Epidermal melanocyte (primary cell): ENCODE data around the gene MRPS23.

ENCODE experiments used
- DNase-seq: peaks from one replicate; pipeline ENCODE4 v3.0.0; 2011; ENCODE audit warnings: low spot score; ENCODE audit not compliant: insufficient read length

The MRPS23 gene

GRCh38 chr17:57849874-57850754 is at the start of gene MRPS23:
Gene MRPS23 (minus strand): TSS chr17:57850044. CDS start chr17:57850010, 34 bp downstream.
- peak; percentile 81 for DNase-seq

GRCh38 chr17:57899391-57899790 is 49.5 kb upstream of the MRPS23 start:
- no peak for DNase-seq

GRCh38 chr17:57898487-57899311 is 48.9 kb upstream of the MRPS23 start:
- peak; percentile 84 for DNase-seq

- no peak for DNase-seq
These were observed 45.7 kb upstream of the MRPS23 start for GRCh38 chr17:57895382-57896060.

DNA sequence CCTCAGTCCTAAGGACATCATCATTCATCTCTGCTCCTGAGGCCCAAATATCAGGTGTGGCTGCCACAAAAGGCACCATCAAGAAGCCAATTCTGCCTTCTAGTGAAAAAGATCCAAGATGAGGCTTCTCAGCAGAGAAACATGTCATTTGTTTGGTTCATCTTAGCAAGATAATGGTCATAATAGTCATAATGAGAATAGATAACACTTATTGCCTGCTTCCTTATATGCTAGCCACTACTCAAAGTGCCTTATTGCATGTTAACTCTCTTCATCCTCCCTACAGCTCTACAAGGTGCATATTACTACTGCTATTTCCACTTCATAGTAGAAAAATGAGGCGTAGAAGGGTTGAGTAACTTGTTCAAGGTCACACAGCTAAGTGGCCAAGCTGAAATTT is 45.0 kb upstream of the MRPS23 start:
- no peak for DNase-seq

- DNase-seq: peak; percentile 86
These were observed 43.2 kb upstream of the MRPS23 start for GRCh38 chr17:57892820-57893595.

DNA sequence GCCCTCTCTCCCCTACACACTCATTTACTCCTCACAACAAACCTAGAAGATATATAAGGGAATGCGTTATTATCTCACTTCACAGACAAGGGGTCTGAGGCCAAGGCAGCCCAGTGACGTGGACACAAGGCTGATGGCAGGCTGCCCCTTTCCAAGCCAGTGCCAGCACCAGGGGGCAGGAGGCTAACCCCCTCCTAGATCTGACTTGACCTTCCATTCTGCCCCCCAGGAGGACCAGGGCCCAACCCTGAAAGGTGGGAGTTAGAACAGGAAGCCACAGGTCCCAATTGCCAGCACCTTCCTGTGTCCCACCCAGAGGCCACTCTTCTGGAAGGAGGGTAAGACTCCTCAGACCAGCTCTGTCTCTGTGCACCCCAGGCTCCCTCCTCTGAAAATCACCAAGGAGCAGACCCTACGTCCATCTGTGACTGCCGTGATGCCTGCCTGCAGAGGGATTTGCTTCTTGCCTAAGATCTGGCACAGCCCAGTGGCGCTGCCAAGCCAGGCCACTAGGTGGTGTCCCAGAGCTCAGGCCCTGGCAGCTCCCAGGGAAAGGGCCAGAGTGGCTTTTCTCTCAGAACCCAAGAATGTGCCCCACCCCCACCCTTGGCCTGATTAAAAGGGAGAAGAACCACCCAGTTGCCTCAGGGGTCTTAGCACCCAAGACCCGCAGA is 42.4 kb upstream of the MRPS23 start:
- peak; percentile 95 for DNase-seq

- peak; percentile 3 for DNase-seq
These were observed 41.0 kb upstream of the MRPS23 start for GRCh38 chr17:57890857-57891232.

- DNase-seq: peak; percentile 24
These were observed 40.3 kb upstream of the MRPS23 start for GRCh38 chr17:57889892-57890856.

GRCh38 chr17:57889252-57889651 is 39.4 kb upstream of the MRPS23 start:
- peak; percentile 14 for DNase-seq

DNA sequence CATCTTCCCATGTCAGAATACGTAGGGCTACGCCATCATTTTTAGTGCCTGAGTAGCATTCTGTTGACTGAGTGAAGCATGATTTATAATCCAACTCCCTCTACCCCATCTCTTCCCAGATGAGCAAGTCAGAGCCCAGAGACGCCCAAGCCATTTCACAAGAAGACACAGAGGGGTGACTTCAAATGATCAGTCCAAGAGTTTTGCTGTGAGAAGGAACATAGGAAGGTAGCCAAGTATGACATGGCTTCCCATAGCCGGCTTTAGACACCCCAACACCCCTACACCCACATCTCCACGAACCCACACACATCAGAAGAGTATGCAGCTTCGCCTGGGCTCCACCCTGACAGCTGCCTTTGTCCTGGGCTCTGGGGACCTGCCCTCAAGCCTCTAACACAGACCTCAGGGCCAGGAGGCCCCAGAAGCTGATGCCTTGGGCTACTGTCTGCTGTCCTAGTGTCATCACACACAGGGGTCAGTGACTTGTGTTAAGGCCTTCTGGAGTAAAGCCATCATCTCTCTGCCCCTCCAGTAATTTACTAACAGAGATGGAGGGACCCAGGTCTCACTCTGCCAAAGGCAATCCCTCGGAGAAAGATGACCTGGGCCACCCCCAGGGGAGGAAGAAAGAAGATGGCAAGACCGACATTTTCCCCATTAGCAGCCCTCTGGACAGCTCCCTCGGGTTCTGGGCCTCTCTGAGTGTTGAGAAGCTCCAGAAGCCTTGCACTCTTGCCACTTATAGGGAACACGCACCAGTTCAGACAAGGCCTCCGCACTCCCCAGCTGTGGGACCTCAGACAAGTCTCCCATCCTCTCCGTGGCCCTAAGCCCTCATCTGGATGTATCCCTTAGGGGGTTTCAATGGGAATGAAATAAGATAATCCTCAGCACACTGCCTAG is 38.7 kb upstream of the MRPS23 start:
- no peak for DNase-seq

DNA sequence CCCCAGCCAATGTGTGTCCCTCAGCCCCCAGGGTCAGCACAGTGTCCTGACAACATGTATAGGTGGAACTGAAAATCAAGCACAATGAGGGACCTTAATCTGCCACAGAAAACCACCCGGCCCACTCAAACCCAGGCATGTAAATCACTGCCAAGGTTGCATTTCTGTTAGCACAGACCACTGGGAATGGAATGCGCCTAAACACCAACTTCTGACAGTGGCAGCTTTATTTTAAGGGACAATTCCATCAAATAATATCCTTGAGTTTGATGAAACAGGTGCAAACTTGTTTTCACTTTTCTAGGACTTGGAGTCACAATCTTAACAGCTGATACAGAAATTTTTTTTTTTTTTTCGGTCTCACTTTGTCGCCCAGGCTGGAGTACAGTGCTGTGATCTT is 37.3 kb upstream of the MRPS23 start:
- no peak for DNase-seq

GRCh38 chr17:57886020-57886419 is 36.2 kb upstream of the MRPS23 start:
- DNase-seq: no peak

GRCh38 chr17:57885148-57885915 is 35.5 kb upstream of the MRPS23 start:
- DNase-seq: no peak

- no peak for DNase-seq
These were observed 32.0 kb upstream of the MRPS23 start for GRCh38 chr17:57881783-57882351.

DNA sequence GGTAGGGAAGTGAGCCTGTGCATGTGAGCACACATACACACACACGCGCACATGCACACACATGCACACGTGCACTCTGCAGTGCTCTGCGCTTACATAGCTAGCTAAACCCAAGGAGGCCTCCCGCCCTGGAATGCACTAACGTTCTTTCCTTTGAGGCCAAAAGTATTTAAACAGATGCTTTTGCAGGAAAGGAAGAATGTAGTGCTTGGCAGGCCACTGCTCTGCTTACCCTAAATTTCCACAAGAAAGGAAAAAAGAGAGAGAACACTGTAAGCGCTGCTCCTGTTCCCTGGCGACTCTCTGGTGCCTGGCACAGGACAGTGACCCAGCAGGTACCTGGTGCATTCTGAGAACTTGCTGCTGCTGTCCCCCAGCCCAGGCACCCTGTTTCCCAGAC is 31.3 kb upstream of the MRPS23 start:
- peak; percentile 70 for DNase-seq

DNA sequence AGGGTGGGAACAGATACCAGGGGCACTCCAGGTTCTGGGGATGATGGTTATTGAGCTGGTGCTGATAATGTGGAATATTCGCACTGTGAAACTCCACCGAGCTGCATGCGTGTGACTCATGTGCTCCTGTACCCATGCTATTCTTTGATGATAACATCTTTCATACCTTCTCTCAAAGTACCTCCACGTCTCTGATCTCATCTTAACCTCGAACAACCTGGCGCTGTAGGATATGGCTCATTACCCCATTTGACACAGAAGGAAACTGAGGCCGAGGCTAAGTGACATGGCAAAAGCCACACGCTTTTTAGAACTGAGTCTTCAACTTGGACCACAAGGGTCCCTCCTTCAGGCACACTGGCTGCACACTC is 30.2 kb upstream of the MRPS23 start:
- DNase-seq: no peak
